Mucosa of descending colon (tissue), 3 donors: ENCODE measurements around the gene HMX2. TPM values are rescaled to one million over a fixed set of nuclear protein-coding genes. Genes with fewer than 3 reads are reported as not detected.

Experiments used
- ATAC-seq: fragments of 200-7000 bp; cut with Tn5 transposase; one replicate; pipeline ENCODE4 v1.9.1; 2020; ENCODE audit warnings: mild to moderate bottlenecking, moderate library complexity
- DNase-seq, 3 donors: peaks; one replicate each; pipeline ENCODE4 v3.0.0-alpha.2; 2020
- H3K36me3 ChIP-seq: fragments of 200-600 bp; one replicate; pipeline ENCODE4 v1.8.0; 2021; ENCODE audit warnings: low read depth, mild to moderate bottlenecking
- H3K4me1 ChIP-seq: fragments of 200-600 bp; one replicate; pipeline ENCODE4 v1.8.0; 2021; ENCODE audit warnings: low read depth, mild to moderate bottlenecking
- H3K4me3 ChIP-seq: fragments of 200-600 bp; one replicate; pipeline ENCODE4 v1.8.0; 2021; ENCODE audit warnings: mild to moderate bottlenecking
- H3K9me3 ChIP-seq: fragments of 200-600 bp; one replicate; pipeline ENCODE4 v1.8.0; 2021; ENCODE audit warnings: mild to moderate bottlenecking
- intact Hi-C, 2 donors: fragments of 100-400 bp; cut with DNase I in 1 of 2; cut with micrococcal nuclease in 1 of 2; formaldehyde crosslinking; loops; one replicate each; pipeline versions ENCODE4 v1.11.0 to v1.11.1; 2022; cut with DNase I, micrococcal nuclease
- long read RNA-seq, 2 donors: library from polyadenylated mRNA; unstranded; transcript quantifications; one replicate each; pipeline ENCODE4 v2.0.0, GENCODE V29; 2019 to 2021
- total RNA-seq, 3 donors: library from RNA; stranded (reverse); fragmentation: NEBNext Ultra II Directional in 2 of 3; extraction: Animal tissue kit (Norgen Biotek cat#: 25700) in 2 of 3; gene quantifications; one replicate each; pipeline versions ENCODE4 v1.2.1 to v1.2.4, GENCODE V29; 2021 to 2023
- TF ChIP-seq, protein P1 (sequence below): fragments of 200-600 bp; IDR thresholded peaks from one replicate; pipeline ENCODE4 v1.8.0; 2022; ENCODE audit warnings: antibody characterized with exemption, mild to moderate bottlenecking
- donor health status: DM: no; HTN: no; CAD: no; lungs with moderate emphysema.
- donor health status: DM: no; HTN: no; CAD: no.
- donor health status: DM: no; HTN: yes; CAD: no.

Gene HMX2
- under 1 TPM; 0.17 to 0.25 (median 0.24) TPM for total RNA-seq
- long read RNA-seq, donor 1: 0 reads
- long read RNA-seq, donor 2, partial matches to known transcripts: 0 of 1 reads
- long read RNA-seq, donor 2, other reads (novel, unspliced or antisense): 0 of 1 reads

- peak in 2 of 3 donors; percentile 34 to 53 for DNase-seq
- Histone ChIP-seq H3K4me1 (peaks cover 35% of the 10 kb centered on the region), H3K36me3 (no peaks in the 10 kb centered on the region), H3K9me3 (no peaks in the 10 kb centered on the region), H3K4me3 (no peak within 1 kb of the TSS)
- TF ChIP-seq, protein P1, sequence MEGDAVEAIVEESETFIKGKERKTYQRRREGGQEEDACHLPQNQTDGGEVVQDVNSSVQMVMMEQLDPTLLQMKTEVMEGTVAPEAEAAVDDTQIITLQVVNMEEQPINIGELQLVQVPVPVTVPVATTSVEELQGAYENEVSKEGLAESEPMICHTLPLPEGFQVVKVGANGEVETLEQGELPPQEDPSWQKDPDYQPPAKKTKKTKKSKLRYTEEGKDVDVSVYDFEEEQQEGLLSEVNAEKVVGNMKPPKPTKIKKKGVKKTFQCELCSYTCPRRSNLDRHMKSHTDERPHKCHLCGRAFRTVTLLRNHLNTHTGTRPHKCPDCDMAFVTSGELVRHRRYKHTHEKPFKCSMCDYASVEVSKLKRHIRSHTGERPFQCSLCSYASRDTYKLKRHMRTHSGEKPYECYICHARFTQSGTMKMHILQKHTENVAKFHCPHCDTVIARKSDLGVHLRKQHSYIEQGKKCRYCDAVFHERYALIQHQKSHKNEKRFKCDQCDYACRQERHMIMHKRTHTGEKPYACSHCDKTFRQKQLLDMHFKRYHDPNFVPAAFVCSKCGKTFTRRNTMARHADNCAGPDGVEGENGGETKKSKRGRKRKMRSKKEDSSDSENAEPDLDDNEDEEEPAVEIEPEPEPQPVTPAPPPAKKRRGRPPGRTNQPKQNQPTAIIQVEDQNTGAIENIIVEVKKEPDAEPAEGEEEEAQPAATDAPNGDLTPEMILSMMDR: no peak
- ATAC-seq: peak; percentile 10
- intact Hi-C loops: no loop called here
Measured at GRCh38 chr10:123147635-123148413, at the start of gene HMX2. Gene HMX2, plus strand, starts transcription at chr10:123148136. Its CDS starts 243 bp downstream, at chr10:123148379.

DNA sequence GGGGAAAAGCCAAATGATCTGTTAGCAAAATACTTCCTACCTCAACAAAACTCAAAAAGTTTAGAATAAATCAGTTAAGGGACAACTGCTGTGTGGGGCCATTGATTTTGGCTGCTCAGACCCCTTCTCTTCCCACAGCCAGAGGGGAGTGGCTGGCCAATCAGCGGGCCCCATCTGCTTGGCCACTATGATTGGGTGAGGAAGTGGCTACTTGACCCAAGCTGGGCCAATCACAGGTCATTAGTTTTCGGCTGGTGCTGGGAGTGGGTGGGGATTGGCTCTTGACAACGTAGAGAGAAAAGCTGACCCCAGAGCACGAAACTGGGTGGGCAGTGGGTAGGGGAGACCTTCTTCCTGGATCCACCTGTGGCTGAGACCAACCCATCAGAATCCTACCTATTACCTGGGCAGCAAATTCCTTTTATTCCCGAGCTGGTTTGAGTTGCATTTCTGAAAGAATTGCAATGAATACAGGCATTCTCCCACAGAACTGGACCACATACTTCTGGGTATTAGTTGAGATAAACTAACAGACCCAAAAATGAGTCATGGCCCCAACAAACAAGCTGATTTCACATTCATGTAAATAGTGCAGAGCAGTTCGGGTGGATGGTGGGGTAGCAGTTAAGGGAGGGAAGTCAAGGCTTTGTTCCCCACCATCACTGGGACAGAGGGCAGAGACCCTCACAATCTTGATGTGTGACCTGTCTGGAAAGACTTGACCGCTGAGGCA lies 47.7 kb upstream of the HMX2 start:
- TF ChIP-seq, protein P1: no peak
- H3K4me1 ChIP-seq: no peaks in the 10 kb centered on the region
- DNase-seq (no peak), ATAC-seq (no peak)
- no peak overlapping the region for H3K4me3 ChIP-seq
- H3K36me3 ChIP-seq: no peaks in the 10 kb centered on the region
- intact Hi-C loops: no loop called here
- no peaks in the 10 kb centered on the region for H3K9me3 ChIP-seq

GRCh38 chr10:123101872-123102271 lies 46.1 kb upstream of the HMX2 start:
- ATAC-seq (peak; percentile 63), DNase-seq (peak in 2 of 3 donors; percentile 32 to 39)
- intact Hi-C loops: no loop called here
- Histone ChIP-seq H3K4me3 (no peak overlapping the region), H3K9me3 (no peaks in the 10 kb centered on the region), H3K36me3 (no peaks in the 10 kb centered on the region), H3K4me1 (no peaks in the 10 kb centered on the region)
- TF ChIP-seq, protein P1: no peak

GRCh38 chr10:123102673-123103072 lies 45.3 kb upstream of the HMX2 start:
- Histone ChIP-seq H3K4me3 (no peak overlapping the region), H3K36me3 (no peaks in the 10 kb centered on the region), H3K9me3 (no peaks in the 10 kb centered on the region), H3K4me1 (no peaks in the 10 kb centered on the region)
- TF ChIP-seq, protein P1: no peak
- intact Hi-C loops: no loop called here
- DNase-seq: no peak
- no peak for ATAC-seq

GRCh38 chr10:123103944-123104343 lies 44.0 kb upstream of the HMX2 start:
- no peaks in the 10 kb centered on the region for H3K36me3 ChIP-seq

More at GRCh38 chr10:123103944-123104343, 44.0 kb upstream of the HMX2 start:
- Histone ChIP-seq H3K9me3 (no peaks in the 10 kb centered on the region), H3K4me1 (no peaks in the 10 kb centered on the region), H3K4me3 (no peak overlapping the region)
- DNase-seq (peak in 2 of 3 donors; percentile 28 to 43), ATAC-seq (peak; percentile 75)
- TF ChIP-seq, protein P1: no peak
- intact Hi-C loops: no loop called here
